Retina (tissue), 1 donor: Measurements from ENCODE around the gene CNTNAP5.
A peak's percentile ranks its signal among the peaks of the same experiment; 100 is the strongest.

Experiments used
- DNase-seq: peaks from one replicate; pipeline ENCODE4 v3.0.0-alpha.2; 2016

The CNTNAP5 gene

DNA sequence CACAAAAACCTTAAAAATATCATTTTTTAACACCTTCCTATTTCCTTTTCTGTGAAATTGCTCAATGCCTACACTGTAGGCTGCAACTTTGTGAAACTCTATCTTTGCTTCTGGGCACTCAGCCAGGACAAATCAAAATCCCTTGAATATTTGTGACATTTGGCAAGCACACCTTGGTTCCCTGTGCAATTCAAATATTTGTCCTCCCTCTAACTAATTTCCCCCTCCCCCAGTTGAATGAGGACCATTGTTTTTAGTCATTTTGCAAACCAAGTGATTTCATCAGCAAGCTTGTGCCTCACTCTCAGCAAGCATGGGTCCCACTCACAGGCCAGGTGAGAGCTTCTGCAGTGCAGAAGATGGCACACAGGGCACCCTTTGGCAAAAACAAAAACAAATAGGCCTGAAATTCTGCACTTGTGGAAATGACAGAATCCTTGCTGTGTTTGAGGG lies 541.5 kb downstream of the CNTNAP5 start:
- DNase-seq = no peak

DNA sequence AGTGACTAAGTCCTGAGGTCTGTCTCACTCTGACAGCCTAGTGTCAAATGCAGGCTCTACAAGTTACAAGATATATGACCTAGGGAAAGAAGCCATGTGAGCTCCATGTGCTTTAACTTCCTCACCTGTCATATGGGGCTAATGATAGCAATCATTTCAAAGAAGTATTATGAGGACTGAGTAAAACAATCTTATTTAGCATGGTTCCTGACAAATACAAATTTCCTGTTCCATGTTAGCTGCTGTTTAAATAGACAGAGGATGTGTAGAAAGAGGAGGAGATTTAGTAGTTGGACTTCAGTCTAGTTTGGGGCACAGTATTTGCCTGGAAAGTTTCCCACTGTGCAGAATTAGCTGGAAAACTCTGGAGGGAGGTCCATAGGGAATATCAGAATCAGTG lies 545.8 kb downstream of the CNTNAP5 start:
- no peak for DNase-seq

DNA sequence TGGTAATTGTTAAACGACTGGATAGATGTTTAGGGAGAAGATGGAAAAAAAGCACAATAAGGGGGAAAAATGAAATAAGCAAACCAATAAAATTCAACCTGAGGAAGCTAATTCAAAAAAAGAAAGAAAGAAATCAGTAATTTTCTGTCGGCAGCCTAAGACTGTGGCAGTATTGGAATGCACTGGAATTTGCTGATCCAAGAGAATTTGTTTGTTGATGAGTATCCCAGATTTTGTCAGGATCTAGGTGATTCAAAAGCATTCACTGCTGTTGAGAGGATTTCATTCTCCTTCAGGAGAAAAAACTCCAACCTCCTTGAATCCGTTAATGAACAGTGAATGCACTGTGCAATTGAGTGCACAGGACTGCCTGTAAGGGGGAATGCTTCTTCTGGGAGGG lies 546.7 kb downstream of the CNTNAP5 start:
- DNase-seq = no peak

DNA sequence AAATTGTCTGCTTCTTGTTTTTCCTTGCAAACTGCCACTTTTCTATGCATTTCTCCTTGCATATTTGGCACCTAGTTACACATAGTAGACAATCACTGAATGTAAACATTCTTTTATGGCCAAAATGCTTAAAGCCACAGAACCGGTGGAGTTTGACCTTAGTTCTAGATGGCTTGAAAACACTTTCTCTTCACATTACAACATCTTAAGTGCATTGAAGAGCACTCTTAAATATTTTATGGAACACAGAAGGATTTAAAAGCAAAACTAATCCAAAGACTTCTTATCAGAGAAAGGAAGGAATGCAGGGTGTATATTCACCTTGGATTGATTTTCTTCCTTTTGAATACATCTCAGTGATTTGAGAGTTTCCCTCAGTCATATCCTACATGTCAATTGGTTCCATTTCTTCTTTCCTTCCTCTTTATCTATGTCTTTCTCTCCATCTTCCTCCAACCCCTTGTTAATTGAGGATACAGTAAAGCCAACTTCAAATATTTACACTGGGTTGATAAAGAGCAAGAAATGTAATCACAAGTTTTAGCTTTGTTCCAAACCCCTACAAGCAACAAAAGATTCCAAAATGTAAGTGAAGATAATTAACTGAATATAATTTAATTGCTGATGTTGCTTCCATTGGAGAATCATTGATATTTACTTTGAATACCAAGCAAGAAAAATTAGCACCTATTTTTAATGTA lies 548.0 kb downstream of the CNTNAP5 start:
- DNase-seq = no peak

DNA sequence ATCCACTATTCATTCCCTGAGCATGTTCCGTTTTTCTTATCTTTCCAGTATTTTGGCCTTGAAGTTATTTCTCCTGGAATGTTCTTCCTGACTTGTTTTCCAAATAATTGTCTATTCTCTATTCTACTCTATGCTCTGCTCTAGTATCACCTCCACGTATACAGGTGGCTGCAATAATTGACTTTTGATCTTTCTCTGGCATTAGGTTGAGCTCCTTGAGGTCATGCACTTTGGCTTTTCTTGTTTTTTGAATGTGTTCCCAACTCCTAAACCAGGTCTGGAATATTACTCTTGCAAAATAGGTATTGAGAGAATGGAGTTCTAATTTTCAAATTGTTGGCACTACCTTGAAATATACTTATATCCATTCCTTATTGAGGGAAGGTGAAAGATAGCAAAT lies 550.4 kb downstream of the CNTNAP5 start:
- no peak for DNase-seq

DNA sequence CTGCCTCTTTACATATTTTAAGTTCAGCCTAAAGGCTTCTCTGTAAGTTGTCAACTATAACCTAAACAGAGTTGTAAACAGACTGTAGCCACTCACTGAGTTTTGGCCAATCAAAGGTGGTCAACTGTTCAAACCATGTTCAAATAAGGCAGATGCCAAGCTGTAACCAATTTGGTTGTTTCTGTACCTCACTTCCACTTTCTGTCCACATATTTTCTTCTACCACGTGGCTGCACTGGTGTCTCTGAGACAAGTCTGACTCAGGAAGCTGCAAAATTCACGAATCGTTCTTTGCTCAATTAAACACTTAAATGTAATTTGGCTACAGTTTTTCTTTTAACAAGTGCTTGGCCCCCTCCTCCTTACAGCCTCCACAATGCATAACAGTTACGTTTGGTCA lies 555.2 kb downstream of the CNTNAP5 start:
- no peak for DNase-seq

DNA sequence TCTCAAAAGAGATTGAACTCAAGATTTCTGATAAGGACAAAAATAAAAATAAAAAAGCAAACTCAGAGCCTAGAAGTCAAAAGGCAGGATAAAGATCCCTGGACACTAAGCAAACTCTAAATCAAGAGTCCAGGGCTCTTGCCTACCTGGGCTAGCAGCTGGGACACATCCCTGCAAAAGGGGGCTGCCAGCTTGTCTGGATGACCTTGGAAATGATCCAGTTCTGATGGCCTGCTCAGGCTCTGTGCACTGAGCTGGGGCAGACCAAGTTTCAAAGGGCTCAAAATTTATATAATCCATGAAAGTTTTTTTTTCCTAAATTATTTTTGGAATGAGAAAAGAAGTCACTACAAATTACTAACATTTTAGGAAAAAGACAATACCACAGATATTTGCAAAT lies 557.3 kb downstream of the CNTNAP5 start:
- DNase-seq = no peak

DNA sequence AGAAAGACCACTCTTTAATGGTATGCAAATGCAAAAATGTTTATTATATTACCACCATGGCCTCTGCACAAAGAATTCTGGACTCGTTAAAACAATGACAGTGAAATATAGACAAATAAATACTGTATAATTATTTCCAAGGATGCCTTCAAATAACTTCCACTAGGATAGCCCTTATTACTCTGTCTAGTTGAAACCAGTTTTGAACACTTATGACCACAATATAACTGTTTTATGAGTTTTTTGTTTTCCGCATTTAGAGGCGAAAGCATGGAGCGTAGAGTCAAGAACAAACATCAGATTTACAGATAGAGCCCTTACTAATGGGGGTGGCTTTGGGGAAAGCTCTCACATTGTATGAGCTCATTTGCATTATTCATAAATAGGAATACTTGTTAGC lies 559.5 kb downstream of the CNTNAP5 start:
- DNase-seq = no peak

DNA sequence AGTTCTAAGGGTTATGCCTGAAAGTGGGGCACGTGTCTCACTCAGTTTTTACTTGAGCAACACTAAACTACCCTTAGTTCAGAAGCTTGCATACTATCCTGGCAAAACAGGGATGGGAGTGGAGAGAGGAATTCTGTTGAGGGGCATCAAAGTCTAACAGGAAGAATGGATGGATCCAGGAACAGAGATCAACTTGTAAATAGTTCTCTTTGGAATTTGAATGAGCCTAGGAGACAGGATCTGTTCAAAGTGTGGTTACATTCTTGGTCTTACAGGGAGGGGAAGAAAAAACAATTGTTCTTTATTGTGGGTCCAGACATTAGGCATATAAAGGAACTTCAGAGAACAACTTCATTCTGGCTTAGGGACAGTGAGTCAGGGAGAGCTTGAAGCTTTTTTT lies 560.2 kb downstream of the CNTNAP5 start:
- DNase-seq = no peak

DNA sequence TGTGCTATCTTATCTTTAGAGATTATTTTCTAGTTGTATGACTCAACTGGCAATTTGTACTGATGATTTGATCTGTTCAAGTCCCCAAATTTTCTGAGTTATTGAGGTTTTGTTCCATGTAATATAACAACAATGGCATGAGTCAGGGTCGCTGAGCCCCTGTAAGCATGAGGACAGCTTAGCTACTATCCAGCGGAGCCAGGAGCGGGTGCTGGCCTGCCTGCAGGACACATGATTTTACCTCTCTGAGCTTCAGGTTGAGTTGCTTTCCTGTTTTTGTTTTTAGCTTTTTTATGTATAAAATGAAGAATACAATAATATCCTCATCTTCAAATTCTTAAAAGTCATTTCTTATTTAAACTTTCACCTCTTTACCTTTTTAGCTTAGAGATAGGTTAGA lies 561.1 kb downstream of the CNTNAP5 start:
- no peak for DNase-seq

DNA sequence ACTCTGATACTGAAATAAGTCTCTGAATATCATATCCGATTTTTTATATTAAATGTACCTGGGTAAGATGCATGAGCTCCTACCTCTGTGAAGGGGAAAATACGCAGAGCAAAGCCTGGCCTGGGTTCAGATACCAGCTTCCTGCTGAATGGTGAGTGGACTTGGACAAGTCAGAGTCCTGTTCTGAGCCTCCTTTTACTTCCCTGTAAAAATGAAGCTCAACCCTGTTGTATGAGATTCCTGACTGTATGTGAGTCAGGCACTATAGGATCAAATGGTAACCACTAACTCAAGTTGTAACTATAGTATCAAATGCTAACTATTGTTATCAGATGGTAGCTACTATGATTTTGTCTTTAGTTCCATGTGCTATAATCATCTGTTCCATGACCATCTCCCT lies 561.7 kb downstream of the CNTNAP5 start:
- no peak for DNase-seq

DNA sequence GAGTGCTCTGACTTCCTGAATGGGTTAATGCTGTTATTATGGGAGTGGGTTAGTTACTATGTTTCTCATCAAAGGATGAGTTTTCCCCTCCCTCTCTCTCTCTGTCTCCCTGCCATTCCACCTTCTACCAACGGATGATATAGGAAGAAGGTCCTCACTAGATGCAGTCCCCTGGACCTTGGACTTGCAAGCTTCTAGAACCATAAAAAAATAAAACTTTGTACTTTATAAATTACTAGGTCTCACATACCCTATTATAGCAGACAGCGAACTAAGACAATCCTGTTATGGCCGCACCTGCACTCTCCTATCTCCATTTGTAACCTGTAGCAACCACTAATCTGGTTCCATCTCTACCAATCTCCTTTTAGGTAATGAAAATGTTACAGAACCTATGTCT lies 564.9 kb downstream of the CNTNAP5 start:
- DNase-seq = no peak

DNA sequence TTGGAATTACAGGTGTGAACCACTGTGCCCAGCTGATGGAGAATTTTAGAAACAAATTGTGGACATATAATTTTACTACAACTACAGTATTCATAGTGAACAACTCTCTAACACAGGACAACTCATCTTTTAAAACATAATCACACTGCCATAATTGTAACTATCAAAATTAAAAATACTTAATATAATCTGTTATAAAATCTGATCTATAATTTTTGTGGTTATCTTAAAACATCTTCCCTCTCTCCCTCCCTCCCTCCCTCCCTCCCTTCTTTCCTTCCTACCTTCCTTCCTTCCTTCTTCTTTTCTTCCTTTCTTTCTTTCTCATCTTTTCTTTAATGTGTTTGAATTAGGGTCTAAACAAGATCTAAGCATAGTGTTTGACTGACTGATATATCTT lies 577.7 kb downstream of the CNTNAP5 start:
- DNase-seq = no peak

DNA sequence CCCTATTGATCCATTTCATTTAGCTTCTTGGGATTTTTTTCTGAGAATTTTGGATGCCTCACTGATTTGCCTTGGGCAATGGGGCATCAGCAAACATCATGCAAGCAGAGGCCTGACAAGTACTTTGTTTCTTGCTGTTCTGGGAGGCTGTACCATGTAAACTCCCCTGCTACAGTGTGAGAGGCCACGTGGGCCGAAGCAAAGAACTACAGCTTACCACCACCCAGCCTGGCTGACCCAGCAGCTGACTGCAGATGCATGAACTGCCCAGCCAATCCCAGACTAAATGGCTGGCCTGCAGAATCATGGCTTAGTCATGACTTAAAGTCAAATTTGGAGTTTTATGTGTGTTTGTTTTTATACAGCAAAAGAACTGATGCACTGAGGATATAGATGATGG lies 579.9 kb downstream of the CNTNAP5 start:
- no peak for DNase-seq

DNA sequence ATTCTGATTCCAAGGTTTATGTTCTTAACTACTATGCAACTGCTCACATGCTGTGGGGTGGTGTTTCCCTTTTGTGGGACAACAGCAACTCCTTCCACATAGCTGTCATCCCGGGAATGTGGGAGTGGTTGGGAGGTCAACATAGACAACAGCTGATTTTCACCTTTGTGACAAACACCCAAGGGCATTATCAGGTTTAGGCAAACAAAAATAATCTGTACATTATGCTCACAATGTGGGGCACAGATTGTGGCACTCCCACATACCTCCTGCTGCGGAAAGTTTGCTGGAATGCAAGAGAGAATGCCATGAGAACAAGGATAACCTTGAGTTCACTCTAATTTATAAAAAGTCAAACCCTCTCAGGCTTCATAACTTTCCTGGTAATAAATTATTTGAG lies 582.6 kb downstream of the CNTNAP5 start:
- DNase-seq = no peak

DNA sequence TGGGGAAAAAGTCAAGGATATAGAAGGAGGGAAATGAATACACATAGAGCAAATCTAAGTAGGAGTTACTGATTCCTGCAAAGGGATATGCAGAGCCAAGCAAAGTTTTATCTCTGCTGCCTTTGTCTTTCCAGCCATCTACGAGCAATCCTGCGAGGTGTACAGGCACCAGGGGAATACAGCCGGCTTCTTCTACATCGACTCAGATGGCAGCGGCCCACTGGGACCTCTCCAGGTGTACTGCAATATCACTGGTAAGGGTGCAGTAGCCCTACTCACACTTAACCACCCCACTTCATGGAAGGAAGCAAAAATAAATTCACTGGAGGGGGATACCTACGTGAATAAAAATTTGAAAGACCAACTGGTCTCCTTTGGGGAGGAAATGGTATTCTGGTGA lies 584.6 kb downstream of the CNTNAP5 start:
- DNase-seq = no peak

DNA sequence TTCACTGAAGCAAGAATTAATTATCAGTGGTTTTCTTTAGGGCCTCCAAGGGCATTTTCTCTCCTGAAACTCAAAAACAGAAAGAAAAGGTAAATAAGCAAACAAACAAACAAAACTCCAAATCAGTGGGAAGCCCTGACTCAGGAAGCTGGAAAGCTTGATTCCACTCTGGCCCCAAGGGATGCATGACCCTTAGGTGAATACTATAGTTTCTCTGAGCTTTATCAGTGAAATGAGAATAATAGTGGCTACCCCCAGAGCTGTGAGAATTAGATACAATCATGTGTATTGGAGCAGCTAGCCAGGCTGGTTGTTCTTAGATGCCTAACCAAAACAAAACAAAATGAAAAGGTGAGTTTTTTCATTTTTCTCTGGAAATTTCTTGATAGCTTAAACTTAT lies 585.1 kb downstream of the CNTNAP5 start:
- no peak for DNase-seq

DNA sequence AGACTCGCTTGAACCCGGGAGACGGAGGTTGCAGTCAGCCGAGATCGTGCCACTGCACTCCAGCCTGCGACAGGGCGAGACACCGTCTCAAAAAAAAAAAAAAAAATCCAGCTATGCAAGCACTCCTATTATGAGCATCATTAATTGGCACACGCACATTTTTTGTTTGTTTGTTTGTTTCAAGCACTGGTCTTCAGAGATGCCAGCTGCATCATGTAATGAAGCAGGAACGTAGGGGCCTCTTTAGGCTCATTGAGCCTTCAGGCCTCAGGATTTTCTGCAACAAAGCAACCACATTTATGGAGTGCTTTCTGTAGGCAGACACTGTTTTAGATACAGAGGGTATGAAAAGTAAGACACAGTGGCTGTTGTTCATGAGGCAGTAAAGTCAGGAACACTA lies 585.8 kb downstream of the CNTNAP5 start:
- no peak for DNase-seq

DNA sequence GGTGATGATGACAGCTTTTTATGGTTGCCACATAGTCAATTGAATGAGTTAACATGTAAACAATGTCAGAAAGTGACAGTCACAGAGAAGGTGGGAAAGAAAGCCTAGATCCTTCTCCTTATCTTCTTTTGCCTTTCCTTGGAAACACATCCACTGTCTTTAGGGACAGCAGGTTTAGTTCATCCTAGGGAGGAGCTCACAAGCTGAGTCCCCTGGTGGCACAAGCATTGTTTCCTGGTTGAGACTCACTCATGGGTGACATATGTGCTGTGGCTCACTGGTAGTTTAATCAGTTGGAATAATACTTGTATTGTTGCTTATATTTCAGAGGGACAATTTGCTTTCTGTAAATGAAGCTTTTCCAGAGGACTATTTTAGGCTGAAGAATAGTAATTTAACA lies 598.5 kb downstream of the CNTNAP5 start:
- no peak for DNase-seq

DNA sequence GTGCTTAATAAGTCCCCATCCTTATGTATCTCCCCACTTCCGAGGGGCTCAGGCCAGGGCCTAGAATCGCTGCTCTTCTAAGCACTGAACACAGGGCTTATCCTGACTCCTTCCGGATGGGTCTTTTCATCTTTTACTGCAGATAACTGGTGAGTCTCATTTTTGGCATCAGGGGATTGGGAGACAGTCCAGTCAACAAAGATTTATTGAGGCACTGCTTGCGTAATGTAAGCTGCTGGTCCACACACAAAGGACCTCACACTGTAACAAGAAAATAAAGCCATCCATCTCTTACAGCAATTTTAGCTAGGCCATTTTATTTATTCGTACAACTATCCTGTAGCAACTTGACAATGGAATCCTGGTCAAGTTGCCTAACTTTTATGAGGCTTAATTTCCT lies 600.5 kb downstream of the CNTNAP5 start:
- DNase-seq = no peak

DNA sequence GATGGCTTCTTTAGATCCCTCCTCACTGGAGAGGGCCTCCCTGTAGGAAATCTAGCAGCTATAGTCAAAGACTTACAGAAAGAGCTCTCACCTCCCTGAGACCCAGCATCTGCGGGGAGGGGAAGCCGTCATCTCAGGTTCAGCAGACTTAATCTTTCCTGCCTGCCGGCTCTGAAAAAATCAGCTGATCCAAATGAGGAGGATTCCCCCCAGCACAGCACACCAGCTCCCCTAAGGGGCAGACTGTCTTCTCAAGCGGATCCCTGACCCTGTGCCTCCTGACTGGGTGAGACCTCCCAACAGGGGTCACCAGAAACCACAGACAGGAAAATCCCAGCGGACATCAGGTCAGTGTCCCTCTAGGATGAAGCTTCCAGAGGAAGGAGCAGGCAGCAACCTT lies 601.9 kb downstream of the CNTNAP5 start:
- no peak for DNase-seq

DNA sequence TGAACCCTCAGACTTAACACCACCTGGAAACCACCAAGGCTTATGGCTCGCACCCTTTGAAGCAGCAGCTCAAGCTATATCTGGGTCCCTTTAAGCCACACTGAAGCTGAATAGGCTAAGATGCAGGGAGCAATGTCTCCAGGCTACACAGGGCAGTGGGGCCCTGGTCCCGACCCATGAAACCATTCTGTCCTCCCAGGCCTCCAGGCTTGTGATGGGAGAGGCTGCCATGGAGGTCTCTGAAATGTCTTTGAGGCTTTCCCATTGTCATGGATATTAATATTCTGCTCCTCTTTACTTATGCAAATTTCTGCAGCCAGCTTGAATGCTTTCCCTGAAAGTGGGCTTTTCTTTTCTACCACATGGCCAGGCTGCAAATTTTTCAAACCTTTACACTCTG lies 608.7 kb downstream of the CNTNAP5 start:
- DNase-seq = no peak

DNA sequence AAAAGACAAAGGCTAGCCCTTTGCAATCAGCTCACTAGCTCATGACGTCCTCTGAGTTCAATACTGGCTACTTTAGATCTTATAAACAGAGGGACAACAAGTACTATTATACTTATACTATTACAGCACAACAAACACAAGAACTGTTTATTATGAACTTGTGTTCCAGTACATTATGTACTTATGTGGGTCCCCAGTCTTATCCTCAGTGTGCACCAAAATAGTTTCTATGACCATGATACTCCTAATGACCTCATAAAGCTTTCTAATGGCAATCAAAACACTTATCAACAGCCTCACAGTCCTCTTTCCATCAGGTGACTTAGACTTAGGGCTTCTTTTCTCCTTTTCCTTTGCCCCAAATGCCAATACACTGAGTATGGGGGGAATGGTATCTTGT lies 614.4 kb downstream of the CNTNAP5 start:
- DNase-seq = no peak

DNA sequence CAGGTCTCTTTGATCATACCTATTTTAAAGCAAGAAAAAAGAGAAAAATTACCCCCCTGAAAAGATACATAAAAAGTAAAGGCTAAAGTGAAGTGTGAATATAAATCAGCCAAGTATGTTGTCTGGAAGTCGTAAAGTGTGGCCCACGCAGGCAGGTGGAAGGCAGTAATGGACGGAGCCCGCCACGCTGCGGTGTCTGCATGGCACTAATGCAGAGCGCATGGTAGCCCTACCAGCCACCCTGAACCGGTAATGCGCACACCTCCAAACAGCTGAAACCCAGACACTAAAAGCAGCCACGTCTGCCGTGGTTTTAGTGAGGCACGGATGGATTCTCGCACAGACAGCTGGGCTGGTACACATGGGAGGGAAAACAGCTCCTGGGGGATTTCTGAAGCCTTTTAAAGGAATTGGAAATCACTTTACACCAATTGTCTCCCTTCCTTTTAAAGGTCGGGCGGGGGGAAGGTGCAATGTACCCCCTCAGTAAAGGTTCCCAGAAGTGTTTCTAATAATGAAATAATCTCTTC lies 615.2 kb downstream of the CNTNAP5 start:
- peak; percentile 27 for DNase-seq

DNA sequence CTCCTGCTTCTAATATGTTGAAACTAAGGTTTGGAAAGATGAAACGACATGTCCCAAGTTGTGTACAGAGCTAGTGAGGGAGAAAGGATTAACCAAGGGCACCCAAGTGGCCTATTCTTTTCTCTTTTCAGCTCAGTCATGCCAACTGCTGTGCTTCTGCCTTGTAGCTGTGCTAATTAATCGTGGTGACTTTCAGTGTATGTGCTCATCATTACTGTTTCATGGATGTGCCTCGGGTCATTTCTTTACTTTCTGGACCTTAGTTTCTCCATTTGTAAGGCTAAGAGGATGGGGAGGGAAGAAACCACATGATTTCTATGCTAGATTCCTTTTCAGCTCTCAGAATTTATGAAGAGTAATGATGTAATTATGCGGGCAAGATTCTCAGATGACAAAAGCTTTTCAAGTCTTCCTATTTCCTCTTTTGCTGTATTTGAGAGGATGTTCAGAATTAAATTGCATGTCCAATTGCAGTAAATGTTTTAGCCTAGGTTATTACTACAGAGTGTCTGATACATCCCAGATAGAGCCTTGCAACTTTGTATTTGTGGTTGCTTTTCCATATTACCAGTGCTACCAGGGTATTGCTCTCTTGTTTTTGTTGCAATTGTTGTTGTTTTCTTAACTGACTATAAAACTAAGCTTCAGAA lies 621.2 kb downstream of the CNTNAP5 start:
- DNase-seq = no peak
